MV-4-11 (cell line): ENCODE data around the gene ATN1.

Experiments used
- DNase-seq: peaks from one replicate; lab custom pipeline; 2025; lab: John Stamatoyannopoulos, UW

ATN1 gene

DNA sequence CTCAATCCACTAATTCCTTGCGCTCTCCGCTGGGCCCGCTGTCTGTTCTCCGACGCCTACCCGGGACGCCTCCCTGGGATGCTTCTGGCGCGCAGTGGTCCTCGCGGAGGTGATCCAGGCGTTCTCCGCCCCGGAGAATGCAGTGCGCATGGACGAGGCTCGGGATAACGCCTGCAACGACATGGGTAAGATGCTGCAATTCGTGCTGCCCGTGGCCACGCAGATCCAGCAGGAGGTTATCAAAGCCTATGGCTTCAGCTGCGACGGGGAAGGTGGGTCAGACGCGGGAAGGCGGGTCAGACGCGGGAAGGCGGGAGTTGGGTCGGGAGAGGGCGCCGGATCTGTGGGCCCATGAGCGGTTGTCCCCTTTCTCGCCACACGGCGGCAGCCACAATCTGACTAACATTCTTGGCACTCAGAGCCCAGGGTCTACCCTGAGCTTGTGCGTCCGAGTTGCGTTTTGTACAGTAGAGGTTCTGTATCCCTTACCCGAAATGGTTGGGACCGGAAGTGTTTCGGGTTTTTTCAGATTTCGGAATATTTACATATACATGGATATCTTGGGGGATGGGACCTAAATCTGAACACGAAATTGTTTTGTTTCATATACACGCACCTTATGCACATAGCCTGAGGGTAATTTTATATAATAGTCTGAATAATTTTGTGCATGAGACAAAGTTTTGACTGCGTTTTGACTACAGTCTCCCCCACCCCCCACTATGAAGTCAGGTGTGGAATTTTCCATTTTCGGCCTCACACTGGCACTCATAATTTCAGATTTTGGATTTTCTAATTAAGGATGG lies 16.8 kb downstream of the ATN1 start:
- peak; percentile 90 for DNase-seq

DNA sequence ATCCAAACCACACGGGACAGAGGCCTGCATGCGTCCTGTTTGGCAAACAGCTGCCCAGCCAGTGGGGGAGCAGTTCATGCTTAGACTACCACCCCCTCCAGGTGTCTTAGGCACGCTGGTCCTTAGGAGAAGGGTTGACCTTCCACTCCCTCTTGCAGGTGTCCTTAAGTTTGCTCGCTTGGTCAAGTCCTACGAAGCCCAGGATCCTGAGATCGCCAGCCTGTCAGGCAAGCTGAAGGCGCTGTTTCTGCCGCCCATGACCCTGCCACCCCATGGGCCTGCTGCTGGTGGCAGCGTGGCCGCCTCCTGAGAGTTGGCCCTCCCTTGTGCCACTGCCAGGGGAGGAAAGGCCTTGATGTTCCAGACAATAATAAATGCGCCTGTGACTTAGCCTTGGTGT lies 17.9 kb downstream of the ATN1 start:
- DNase-seq = no peak

- DNase-seq = peak; percentile 47
Observed at GRCh38 chr12:6946033-6946919, 18.5 kb downstream of the ATN1 start.

DNA sequence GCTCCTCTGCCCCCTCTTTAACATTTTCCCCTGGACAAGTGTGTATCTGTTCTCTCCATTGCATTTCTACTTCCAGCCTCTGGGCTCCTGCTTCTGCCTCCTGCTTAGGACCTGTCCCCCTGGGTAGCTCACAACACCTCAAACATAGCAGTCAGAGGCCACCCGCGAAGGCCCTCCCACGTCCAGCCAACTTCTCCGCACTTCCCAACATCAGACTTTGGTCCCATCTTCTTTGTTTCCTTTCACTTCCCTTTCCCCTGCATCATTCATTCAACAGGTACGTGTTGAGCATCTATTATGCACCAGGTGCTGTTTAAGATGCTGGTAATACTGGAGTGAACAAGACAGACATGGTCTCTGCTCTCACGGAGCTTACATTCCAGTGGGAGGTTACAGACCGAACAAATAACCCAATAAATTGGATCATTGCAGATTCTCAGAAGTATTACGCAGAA lies 19.2 kb downstream of the ATN1 start:
- DNase-seq = no peak

GRCh38 chr12:6947615-6948014 lies 19.9 kb downstream of the ATN1 start:
- DNase-seq = no peak

DNA sequence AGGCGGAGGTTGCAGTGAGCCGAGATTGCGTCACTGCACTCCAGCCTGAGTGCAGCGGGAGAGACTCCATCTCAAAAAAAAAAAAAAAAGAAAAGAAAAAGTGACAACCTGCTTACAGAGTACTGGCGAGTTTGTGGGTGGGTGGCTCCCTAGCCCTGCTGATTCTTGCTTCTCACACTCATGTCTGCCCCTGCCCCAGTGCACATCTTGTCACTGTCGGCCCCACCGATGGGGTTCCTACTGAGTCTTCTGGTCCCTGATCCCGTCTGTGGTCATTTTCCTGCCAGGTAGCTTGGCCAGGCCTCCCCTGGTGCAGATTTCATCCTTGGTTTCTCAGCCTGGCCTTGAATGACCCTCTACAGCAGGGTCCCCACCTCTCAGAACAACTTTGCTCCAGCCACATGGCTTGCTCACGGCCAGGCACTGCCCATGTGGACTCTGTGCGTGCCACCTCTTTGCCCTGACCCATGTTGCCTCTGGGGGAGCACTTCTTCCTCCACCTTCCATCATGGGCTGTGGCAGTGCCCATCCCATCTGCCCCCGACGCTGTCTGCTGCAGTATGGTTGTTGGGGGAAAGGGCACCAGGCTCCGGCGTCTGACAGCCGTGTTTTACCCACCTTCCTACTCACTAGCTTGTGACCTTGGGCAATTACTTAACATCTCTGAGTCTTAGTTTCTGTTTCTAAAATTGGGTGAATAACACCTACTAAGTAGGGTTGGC lies 21.3 kb downstream of the ATN1 start:
- DNase-seq = peak; percentile 25

DNA sequence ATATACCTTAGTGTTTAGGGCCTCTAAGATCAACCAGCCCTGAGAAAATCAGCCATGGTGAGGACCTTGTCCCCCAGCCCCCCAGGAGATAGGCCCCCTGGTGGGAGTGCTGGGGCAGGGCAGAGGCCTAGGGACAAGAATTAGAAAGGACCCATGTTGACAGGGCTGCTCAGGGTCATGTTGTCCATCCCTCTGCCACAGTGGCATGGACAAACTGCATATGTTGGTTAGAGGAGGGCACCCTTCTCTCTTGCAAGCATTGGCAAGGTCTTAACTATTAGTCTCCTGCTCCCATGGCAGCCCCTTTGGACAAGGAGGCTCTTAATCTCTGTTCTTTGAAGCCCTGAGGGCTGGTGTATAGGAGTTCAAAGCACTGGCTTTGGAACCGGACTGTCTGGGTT lies 22.6 kb downstream of the ATN1 start:
- peak; percentile 36 for DNase-seq

DNA sequence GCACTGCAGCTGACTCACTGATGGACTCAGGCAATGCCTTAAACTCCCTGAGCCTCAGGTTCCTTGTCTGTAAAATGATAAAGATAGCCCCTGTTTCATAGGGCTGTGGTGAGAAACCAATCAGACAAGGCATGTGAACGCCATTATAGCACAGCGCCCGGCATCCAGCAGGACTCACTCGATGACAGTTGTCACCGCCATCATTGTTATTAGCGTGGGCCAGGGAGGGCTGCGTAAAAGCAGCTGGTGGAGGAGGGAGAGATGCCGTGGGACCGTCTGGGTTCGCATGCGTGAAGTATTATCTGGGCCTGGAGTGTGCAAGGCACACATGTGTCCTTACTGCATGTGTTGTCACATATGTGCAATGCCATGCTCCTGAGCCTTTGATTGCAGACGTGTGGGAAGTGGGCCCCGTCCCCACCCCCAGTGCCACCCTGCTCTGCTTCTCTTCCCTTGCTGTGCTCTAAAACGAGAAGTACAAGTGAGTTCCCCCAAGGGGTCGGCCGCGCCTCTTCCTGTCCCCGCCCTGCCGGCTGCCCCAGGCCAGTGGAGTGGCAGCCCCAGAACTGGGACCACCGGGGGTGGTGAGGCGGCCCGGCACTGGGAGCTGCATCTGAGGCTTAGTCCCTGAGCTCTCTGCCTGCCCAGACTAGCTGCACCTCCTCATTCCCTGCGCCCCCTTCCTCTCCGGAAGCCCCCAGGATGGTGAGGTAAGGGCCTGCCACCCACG lies 23.2 kb downstream of the ATN1 start, which contains the start of gene PTPN6:
Gene PTPN6, plus strand, starts transcription at position 546 of the 730 bp plus-strand sequence. Its CDS starts 157 bp downstream, at position 703.
- peak; percentile 93 for DNase-seq

- no peak for DNase-seq
Observed at GRCh38 chr12:6951551-6952120, 23.9 kb downstream of the ATN1 start.

- no peak for DNase-seq
Observed at GRCh38 chr12:6952121-6952862, 24.5 kb downstream of the ATN1 start.

DNA sequence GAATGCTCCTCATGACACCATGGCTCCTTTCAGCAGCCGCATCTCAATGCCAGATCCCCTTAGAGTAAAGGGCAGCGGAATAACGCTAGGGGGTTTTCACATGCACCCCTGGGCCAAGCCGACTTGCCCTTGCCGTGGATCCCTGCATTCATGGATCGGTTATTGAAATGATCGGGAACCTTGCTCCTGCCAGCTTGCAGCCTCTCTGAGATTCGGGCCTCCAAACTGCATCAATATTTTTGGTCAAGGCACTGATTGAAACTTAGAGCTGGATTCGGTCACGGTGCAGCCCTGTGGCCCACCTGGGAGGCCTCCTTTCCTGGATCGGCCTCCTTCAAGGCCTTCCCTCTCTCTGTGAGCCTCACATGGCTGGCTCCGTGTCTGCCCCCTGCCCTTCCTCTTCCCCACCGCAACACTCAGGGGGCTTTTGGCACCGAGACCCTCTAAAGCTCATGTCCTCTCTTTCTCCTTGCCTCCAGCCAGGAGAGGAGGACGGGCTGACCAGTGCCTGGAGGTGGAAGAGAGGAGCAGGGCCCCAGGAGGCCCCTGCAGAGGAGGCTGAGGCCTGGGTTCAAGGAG lies 25.2 kb downstream of the ATN1 start:
- DNase-seq = peak; percentile 41

DNA sequence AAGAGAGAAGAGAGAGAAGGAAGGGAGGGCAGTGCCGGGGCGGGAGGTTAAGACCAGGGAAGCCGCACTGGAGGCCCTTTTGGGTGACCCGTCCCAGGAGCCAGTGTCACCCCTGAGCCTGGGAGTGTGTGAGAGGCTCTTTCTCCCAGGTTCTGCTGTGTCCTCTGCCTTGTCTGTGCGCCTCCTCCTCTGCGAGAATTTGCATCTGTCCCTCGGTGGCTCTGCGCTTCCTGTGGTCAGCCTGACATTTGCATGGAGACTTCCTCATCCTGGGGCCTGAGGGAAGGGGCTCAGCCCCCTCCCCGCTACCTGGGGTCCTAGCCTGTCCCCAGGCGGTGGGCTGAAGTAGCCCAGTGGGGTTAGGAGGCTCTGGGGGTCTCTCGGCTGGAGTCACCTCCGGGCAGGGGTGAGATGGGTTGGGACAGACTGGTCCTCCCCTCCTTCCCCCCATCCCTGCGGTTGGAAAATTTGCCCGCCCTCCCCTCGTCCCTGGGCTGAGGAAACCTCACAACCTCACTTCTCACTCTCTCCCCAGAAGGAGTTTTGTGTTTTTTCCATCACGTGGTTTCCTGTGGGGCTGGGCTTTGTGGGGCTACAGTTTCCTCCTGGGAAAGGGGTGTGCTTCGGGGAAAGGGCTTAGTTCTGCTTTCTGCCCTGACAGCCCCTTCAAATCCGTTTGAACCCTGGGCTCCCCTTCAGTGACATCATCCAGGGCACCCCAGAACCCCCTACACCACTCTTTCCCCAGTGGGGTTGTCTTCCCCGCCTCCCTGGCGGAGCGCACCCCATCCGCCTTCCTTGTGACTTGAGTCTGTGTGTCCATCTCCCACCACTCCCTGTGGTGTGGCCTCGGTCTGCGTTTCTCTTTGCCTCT lies 25.9 kb downstream of the ATN1 start:
- DNase-seq = peak; percentile 98

DNA sequence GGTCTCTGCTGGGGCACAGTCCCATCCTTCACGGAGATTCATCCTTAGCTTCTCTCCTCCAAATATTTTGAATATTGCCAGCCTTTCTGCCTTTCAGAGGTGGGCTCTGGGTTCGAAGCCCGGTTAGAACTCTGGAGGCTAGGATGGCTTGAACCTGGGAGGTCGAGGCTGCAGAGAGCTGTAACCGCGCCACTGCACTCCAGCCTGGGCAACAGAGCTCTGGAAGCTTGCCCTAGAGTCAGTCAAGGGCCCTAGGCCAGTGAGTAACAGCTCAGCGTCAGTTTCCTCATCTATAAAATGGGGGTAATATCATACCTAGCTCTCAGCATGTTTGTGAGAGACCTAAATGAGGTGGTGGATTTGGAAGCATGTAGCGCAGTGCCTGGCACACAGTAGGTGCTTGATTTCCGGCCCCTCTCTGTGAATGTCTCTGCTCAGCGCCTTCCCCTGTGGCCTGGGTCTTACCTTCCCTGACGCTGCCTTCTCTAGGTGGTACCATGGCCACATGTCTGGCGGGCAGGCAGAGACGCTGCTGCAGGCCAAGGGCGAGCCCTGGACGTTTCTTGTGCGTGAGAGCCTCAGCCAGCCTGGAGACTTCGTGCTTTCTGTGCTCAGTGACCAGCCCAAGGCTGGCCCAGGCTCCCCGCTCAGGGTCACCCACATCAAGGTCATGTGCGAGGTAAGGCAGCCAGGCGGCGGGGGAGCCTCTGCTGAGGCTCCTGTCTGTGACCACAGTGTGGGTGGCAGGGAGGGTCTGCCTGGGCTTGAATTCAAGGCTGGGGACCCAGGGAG lies 26.8 kb downstream of the ATN1 start:
- DNase-seq = no peak

- no peak for DNase-seq
Observed at GRCh38 chr12:6955108-6956020, 27.6 kb downstream of the ATN1 start.

GRCh38 chr12:6956021-6956727 lies 28.4 kb downstream of the ATN1 start:
- peak; percentile 39 for DNase-seq

- no peak for DNase-seq
Observed at GRCh38 chr12:6957151-6957701, 29.5 kb downstream of the ATN1 start.
